Astrocyte of the cerebellum (primary cell): ENCODE measurements around the gene KLF2.
"Not testable (repeated sequence)": the region's sequence is repeated elsewhere in the genome, so short reads cannot be mapped to it uniquely, and the experiment has no call there.

Experiments used
- DNase-seq: peaks from one replicate; pipeline ENCODE4 v3.0.0-alpha.2; 2011; ENCODE audit warnings: low read depth
- H3K4me3 ChIP-seq: 2 replicates; pipeline ENCODE4 v1.5.1; 2011; ENCODE audit warnings: mild to moderate bottlenecking, low read depth, low read length, moderate library complexity
- CTCF ChIP-seq: IDR thresholded peaks from 2 replicates; pipeline ENCODE4 v1.5.1; 2012; ENCODE audit warnings: low read length, low read depth, moderate library complexity, mild to moderate bottlenecking; ENCODE audit errors: missing control alignments
- in situ Hi-C: cut with HindIII; loops from 2 replicates; pipeline ENCODE4 v1.10.0; 2017; ENCODE audit warnings: low sequenced_read_pairs

Gene KLF2

DNA sequence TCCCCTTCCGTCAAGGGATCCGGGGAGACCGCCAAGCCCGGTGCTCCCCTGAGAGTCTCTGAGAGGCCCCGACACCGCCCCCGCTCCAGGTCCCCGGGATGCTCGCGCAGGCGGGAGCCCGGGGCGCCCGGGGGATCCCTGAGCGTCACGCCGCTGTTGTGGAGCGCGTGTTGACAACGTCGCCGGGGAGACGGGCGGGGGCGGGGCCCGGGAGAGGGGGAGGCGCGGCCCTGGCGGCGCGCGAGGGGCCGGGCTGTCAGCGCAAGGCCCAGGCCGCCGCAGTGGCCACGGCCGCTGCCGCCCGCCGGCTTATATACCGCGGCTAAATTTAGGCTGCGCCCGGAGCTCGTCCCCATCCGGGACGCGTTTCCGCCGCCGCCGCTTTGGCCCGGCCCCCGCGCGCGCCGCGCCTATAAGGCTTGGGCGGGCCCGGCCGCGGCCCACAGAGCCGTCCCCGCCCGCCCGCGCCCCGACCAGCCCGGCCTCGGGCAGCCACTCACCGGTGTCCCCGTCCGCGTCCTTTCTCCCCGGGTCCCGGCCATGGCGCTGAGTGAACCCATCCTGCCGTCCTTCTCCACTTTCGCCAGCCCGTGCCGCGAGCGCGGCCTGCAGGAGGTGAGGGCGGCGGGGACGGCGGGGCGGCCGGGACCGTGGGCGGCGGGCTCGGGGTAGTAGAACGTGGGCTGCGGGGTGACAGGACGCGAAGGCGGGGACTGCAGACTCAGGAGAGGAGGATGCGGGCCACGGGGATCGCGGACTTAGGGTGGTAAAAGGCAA, at the start of gene KLF2:
Gene KLF2 (plus strand): TSS at position 443 of the 777 bp plus-strand sequence. CDS start 98 bp downstream, at position 541.
- H3K4me3 ChIP-seq: peak within 1 kb of the TSS; percentile 59
- DNase-seq: peak; percentile 50
- in situ Hi-C loops: no loop called here
- no peak for TF ChIP-seq CTCF

- in situ Hi-C loops: loop anchor here (10.0 kb wide), 1 partner anchor 114 kb away; no protein-coding TSS in a partner anchor
- no peak for TF ChIP-seq CTCF
- no peak overlapping the region for H3K4me3 ChIP-seq
- DNase-seq: no peak
Observed at GRCh38 chr19:16280306-16280705, 44.3 kb upstream of the KLF2 start.

- no peak for DNase-seq
- in situ Hi-C loops: loop anchor here (10.0 kb wide), 1 partner anchor 113 kb away; no protein-coding TSS in a partner anchor
- no peak overlapping the region for H3K4me3 ChIP-seq
- no peak for TF ChIP-seq CTCF
Observed at GRCh38 chr19:16281743-16282142, 42.9 kb upstream of the KLF2 start.

GRCh38 chr19:16283210-16284061, 41.2 kb upstream of the KLF2 start:
- H3K4me3 ChIP-seq: no peak overlapping the region
- TF ChIP-seq CTCF: no peak
- in situ Hi-C loops: loop anchor here (10.0 kb wide), 1 partner anchor 111 kb away; no protein-coding TSS in a partner anchor
- peak; percentile 26 for DNase-seq

DNA sequence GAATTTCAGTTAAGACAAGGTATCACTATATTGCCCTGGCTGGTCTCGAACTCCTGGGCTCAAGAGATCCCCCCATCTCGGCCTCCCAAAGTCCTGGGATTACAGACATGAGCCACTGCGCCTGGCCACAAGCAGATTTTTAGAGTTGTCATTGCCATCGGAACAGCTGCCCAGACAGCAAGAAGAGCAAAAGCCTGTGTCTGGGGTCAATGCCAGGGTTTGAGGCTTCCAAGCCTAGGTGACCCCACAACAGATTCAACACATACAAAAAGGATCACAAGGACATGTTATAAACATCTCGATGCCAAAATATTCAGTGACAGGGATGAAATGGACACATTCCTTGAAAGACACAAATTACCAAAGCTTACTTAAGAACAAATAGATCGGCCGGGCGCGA, 40.1 kb upstream of the KLF2 start:
- no peak for TF ChIP-seq CTCF
- no peak for DNase-seq
- in situ Hi-C loops: loop anchor here (10.0 kb wide), 1 partner anchor 110 kb away; no protein-coding TSS in a partner anchor
- no peak overlapping the region for H3K4me3 ChIP-seq

DNA sequence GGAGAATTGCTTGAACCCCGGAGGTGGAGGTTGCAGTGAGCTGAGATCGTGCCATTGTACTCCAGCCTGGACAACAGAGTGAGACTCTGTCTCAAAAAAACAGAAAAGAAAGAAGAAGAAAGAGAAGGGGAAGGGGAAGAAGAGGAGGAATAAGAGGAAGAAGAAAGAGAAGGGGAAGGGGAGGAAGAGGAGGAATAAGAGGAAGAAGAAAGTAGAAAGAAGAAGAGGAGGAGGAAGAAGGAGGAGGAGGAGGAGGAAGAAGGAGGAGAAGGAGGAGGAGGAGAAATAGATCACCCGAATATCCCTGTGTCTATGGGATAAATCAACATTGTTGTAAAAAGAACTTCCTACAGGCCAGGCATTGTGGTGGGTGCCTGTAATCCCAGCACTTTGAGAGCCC, 39.5 kb upstream of the KLF2 start:
- in situ Hi-C loops: loop anchor here (5.0 to 10.0 kb wide), 2 partner anchors 87 to 110 kb away; no protein-coding TSS in a partner anchor
- not testable (repeated sequence) for H3K4me3 ChIP-seq, DNase-seq
